ENCODE measurements around the gene TFPI.

GRCh38 chr2:187569042-187569441 lies 14.8 kb upstream of the TFPI start:
- TF ChIP-seq ZNF232 (CRISPR knock-in tag; IDR thresholded peaks at IDR 0.05) = no peak
- no peak for TF ChIP-seq CTCF (IDR thresholded peaks at IDR 0.05)
- TF ChIP-seq ATF6 (CRISPR knock-in tag; IDR thresholded peaks at IDR 0.05) = no peak
- TF ChIP-seq SOX15 (CRISPR knock-in tag; IDR thresholded peaks at IDR 0.05) = no peak
- no peak for TF ChIP-seq ATF1 (CRISPR knock-in tag; IDR thresholded peaks at IDR 0.05)
- TF ChIP-seq FOXK1 (CRISPR knock-in tag; IDR thresholded peaks at IDR 0.05) = no peak
- no peak for TF ChIP-seq NFE2L1 (CRISPR knock-in tag; IDR thresholded peaks at IDR 0.05)
- TF ChIP-seq ESRRA (CRISPR knock-in tag; IDR thresholded peaks at IDR 0.05; ENCODE audit: borderline replicate concordance) = no peak
- no peak for TF ChIP-seq E2F4 (CRISPR knock-in tag; IDR thresholded peaks at IDR 0.05; ENCODE audit: borderline replicate concordance, low read depth)
